ENCODE measurements around the gene KIFAP3.
A peak's percentile ranks its signal among the peaks of the same experiment; 100 is the strongest.

KIFAP3 gene

GRCh38 chr1:169899519-169900217, 174.8 kb downstream of the KIFAP3 start:
- no peak for TF ChIP-seq CTCF (IDR thresholded peaks at IDR 0.05; ENCODE audit: low read depth, low read length)
- DNase-seq (ENCODE audit: low read depth in 2 of 2), result no peak
- no peak overlapping the region for H3K4me3 ChIP-seq (replicated peaks in 1 of 2; ENCODE audit: low read depth in 2 of 2, low read length in 2 of 2)

- H3K4me3 ChIP-seq (replicated peaks in 1 of 2; ENCODE audit: low read depth in 2 of 2, low read length in 2 of 2), result no peak overlapping the region
- peak in 1 of 2 donors; percentile 40 for DNase-seq (ENCODE audit: low read depth in 2 of 2)
- no peak for TF ChIP-seq CTCF (IDR thresholded peaks at IDR 0.05; ENCODE audit: low read depth, low read length)
Measured at GRCh38 chr1:169896013-169896412, 178.5 kb downstream of the KIFAP3 start.

GRCh38 chr1:169894424-169895145, 179.9 kb downstream of the KIFAP3 start:
- no peak for DNase-seq (ENCODE audit: low read depth in 2 of 2)
- H3K4me3 ChIP-seq (replicated peaks in 1 of 2; ENCODE audit: low read depth in 2 of 2, low read length in 2 of 2), result peak overlapping the region; percentile 41 to 79
- no peak for TF ChIP-seq CTCF (IDR thresholded peaks at IDR 0.05; ENCODE audit: low read depth, low read length)

GRCh38 chr1:169893645-169894423, 180.7 kb downstream of the KIFAP3 start, which contains the start of gene SCYL3:
Gene SCYL3 (minus strand): TSS chr1:169893896. CDS start chr1:169888840, 5,056 bp downstream.
- TF ChIP-seq CTCF (IDR thresholded peaks at IDR 0.05; ENCODE audit: low read depth, low read length), result no peak
- peak within 1 kb of the TSS; percentile 79 for H3K4me3 ChIP-seq (replicated peaks in 1 of 2; ENCODE audit: low read depth in 2 of 2, low read length in 2 of 2)
- peak; percentile 98 to 99 for DNase-seq (ENCODE audit: low read depth in 2 of 2)

- peak; percentile 41 to 49 for DNase-seq (ENCODE audit: low read depth in 2 of 2)
- H3K4me3 ChIP-seq (replicated peaks in 1 of 2; ENCODE audit: low read depth in 2 of 2, low read length in 2 of 2), result peak overlapping the region; percentile 79
- no peak for TF ChIP-seq CTCF (IDR thresholded peaks at IDR 0.05; ENCODE audit: low read depth, low read length)
Measured at GRCh38 chr1:169892927-169893644, 181.4 kb downstream of the KIFAP3 start.
